Testis (tissue), 2 donors: ENCODE data around the gene VPS8.

Source experiments
- CTCF ChIP-seq, 3 experiments: fragments of 450-650 bp in 2 of 3; fragments of 200-600 bp in 1 of 3; sonication (generic) in 1 of 3; IDR thresholded peaks; one replicate each; pipeline ENCODE4 v1.5.1; 2016 to 2019; ENCODE audit warnings: antibody characterized with exemption in 3 of 3, mild to moderate bottlenecking in 2 of 3, moderate library complexity in 1 of 3
- POLR2A ChIP-seq: fragments of 450-650 bp; IDR thresholded peaks from one replicate; pipeline ENCODE4 v1.6.1; 2017; ENCODE audit warnings: antibody characterized with exemption, mild to moderate bottlenecking, moderate library complexity

- TF ChIP-seq CTCF (IDR thresholded peaks at IDR 0.05) = no peak
- no peak for TF ChIP-seq POLR2A
Observed at GRCh38 chr3:185089751-185090150, 277.8 kb downstream of the VPS8 start.
